ENCODE results near the gene YAP1.
"Not testable (repeated sequence)": the region's sequence is repeated elsewhere in the genome, so short reads cannot be mapped to it uniquely, and the experiment has no call there.

Gene YAP1

DNA sequence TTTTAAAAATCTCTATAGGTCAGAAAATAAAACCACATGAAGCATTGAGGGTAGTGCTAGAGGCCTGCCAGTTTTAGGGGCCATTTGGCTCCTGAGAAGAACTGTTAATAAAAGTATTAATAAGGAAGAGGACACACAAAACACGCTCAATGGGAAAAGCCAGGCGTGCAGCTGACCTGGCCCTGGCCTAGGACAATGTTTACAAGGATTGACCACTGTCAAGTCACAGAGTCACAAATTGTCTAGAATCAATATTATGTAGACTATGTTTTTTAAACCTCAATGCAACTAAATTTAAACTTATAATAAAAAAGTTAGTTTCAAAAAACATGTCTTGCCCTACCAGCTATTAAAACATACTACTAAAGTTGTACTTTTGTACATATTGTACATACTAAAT lies 89.4 kb downstream of the YAP1 start:
- no peaks in the 10 kb centered on the region for H3K4me1 ChIP-seq (ENCODE audit: low read depth, poor library complexity, severe bottlenecking)
- H3K79me2 ChIP-seq (ENCODE audit: insufficient read depth, low read depth) = no peaks in the 10 kb centered on the region

DNA sequence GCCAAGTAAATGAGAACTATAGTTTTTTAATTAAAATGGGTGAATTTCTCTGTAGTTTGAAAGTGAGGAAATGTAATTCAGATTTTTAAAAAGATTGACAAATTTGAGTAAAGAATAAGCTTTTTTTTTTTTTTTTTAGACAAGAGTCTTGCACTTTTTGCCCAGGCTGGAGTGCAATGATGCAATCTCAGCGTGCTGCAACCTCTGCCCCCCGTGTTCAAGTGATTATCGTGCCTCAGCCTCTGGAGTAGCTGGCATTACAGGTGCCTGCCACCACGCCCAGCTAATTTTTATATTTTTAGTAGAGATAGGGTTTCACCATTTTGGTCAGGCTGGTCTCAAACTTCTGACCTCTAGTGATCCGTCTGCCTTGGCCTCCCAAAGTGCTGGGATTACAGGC lies 90.1 kb downstream of the YAP1 start:
- H3K79me2 ChIP-seq (ENCODE audit: insufficient read depth, low read depth); H3K36me3 ChIP-seq (ENCODE audit: insufficient read depth); H3K4me3 ChIP-seq (IDR thresholded peaks at IDR 0.05; ENCODE audit: insufficient read depth, low read depth, low read length); H4K20me1 ChIP-seq (ENCODE audit: insufficient read depth); H3K9ac ChIP-seq; H2AFZ ChIP-seq (ENCODE audit: low read depth); H3K27me3 ChIP-seq (ENCODE audit: insufficient read depth, low read depth); H3K27ac ChIP-seq; H3K4me1 ChIP-seq (ENCODE audit: low read depth, poor library complexity, severe bottlenecking); H3K4me2 ChIP-seq: not testable (repeated sequence)

More for the DNA sequence above, 89.4 kb downstream of the YAP1 start:
- H2AFZ ChIP-seq (ENCODE audit: low read depth) = no peak overlapping the region
- H3K4me3 ChIP-seq (IDR thresholded peaks at IDR 0.05; ENCODE audit: insufficient read depth, low read depth, low read length) = no peak overlapping the region
- no peak overlapping the region for H3K4me2 ChIP-seq
- H3K27ac ChIP-seq = no peak overlapping the region
- TF ChIP-seq, protein P1, sequence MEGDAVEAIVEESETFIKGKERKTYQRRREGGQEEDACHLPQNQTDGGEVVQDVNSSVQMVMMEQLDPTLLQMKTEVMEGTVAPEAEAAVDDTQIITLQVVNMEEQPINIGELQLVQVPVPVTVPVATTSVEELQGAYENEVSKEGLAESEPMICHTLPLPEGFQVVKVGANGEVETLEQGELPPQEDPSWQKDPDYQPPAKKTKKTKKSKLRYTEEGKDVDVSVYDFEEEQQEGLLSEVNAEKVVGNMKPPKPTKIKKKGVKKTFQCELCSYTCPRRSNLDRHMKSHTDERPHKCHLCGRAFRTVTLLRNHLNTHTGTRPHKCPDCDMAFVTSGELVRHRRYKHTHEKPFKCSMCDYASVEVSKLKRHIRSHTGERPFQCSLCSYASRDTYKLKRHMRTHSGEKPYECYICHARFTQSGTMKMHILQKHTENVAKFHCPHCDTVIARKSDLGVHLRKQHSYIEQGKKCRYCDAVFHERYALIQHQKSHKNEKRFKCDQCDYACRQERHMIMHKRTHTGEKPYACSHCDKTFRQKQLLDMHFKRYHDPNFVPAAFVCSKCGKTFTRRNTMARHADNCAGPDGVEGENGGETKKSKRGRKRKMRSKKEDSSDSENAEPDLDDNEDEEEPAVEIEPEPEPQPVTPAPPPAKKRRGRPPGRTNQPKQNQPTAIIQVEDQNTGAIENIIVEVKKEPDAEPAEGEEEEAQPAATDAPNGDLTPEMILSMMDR (conservative IDR thresholded peaks at IDR 0.05; ENCODE audit: low read depth, low read length) = no peak
- no peaks in the 10 kb centered on the region for H4K20me1 ChIP-seq (ENCODE audit: insufficient read depth)
- H3K36me3 ChIP-seq (ENCODE audit: insufficient read depth) = no peaks in the 10 kb centered on the region
- H3K9ac ChIP-seq = no peak overlapping the region
- no peaks in the 10 kb centered on the region for H3K27me3 ChIP-seq (ENCODE audit: insufficient read depth, low read depth)

DNA sequence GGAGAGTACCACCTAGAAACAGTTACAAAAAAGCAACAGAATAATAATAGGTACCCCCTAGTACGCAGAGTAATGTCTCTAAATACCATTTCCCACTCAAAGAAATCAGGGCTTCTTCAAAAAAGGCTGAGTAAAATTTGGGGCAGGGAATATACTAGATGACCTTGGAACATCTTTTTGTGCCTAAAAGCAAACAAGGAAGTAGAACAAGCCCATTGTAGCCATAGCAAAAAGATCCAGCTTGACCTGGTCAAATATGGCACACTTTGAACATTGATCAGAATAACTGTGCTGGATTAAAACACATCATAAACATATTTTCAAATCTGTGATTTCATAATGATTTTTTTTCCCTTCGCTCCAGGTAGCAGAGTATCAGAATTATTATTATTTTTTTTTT lies 91.5 kb downstream of the YAP1 start:
- Histone ChIP-seq H3K4me3 (IDR thresholded peaks at IDR 0.05; ENCODE audit: insufficient read depth, low read depth, low read length) (no peak overlapping the region), H2AFZ (ENCODE audit: low read depth) (no peak overlapping the region), H3K4me1 (ENCODE audit: low read depth, poor library complexity, severe bottlenecking) (no peaks in the 10 kb centered on the region), H3K36me3 (ENCODE audit: insufficient read depth) (no peaks in the 10 kb centered on the region), H3K4me2 (no peak overlapping the region), H4K20me1 (ENCODE audit: insufficient read depth) (no peaks in the 10 kb centered on the region), H3K79me2 (ENCODE audit: insufficient read depth, low read depth) (no peaks in the 10 kb centered on the region), H3K27me3 (ENCODE audit: insufficient read depth, low read depth) (no peaks in the 10 kb centered on the region), H3K27ac (no peak overlapping the region), H3K9ac (no peak overlapping the region)
- TF ChIP-seq, protein P1 (conservative IDR thresholded peaks at IDR 0.05; ENCODE audit: low read depth, low read length) = no peak

DNA sequence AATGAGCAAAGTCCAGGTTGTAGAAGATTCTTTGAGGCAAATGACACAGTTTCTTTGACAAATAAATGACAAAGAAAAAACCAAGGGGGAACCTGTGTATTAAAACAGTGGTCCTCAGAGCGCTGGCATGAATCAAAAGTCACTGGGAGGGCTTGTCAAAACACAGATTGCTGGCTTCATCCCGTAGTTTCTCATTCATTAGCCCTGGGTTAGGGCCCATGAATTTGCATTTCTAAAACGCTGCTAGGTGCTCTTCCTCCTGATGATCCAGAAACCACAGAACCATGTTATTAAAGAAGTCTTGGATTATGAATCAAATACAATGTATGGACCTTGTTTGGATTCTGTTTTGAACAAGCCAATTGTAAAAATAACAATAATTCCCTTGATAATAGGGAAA lies 92.7 kb downstream of the YAP1 start:
- Histone ChIP-seq H4K20me1 (ENCODE audit: insufficient read depth) (no peaks in the 10 kb centered on the region), H3K27ac (no peak overlapping the region), H3K79me2 (ENCODE audit: insufficient read depth, low read depth) (no peaks in the 10 kb centered on the region), H3K4me3 (IDR thresholded peaks at IDR 0.05; ENCODE audit: insufficient read depth, low read depth, low read length) (no peak overlapping the region), H3K9ac (no peak overlapping the region), H2AFZ (ENCODE audit: low read depth) (no peak overlapping the region), H3K36me3 (ENCODE audit: insufficient read depth) (no peaks in the 10 kb centered on the region), H3K4me2 (no peak overlapping the region), H3K4me1 (ENCODE audit: low read depth, poor library complexity, severe bottlenecking) (no peaks in the 10 kb centered on the region), H3K27me3 (ENCODE audit: insufficient read depth, low read depth) (no peaks in the 10 kb centered on the region)
- TF ChIP-seq, protein P1 (conservative IDR thresholded peaks at IDR 0.05; ENCODE audit: low read depth, low read length) = no peak

DNA sequence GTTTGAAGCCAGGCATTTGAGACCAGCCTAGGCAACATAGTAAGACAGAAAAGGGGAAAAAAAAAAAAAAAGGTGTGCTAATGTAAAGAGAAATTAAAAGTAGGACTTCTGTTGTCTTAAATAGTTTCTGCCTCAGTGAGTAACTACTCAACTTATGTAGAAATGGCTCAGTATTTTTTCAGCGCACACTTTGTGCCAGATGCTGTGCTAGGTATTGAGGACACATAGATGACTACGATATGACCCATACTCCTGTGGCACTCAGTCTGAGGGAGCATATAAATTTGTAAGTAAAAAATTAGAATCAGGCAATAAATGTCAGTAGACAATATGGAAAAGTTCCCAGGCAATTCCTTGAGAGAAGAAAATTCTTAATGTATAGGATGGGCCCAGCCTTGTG lies 93.9 kb downstream of the YAP1 start:
- Histone ChIP-seq H3K4me1 (ENCODE audit: low read depth, poor library complexity, severe bottlenecking) (no peaks in the 10 kb centered on the region), H4K20me1 (ENCODE audit: insufficient read depth) (no peaks in the 10 kb centered on the region), H3K27me3 (ENCODE audit: insufficient read depth, low read depth) (no peaks in the 10 kb centered on the region), H3K79me2 (ENCODE audit: insufficient read depth, low read depth) (no peaks in the 10 kb centered on the region), H3K4me2 (no peak overlapping the region), H3K9ac (no peak overlapping the region), H3K27ac (no peak overlapping the region), H2AFZ (ENCODE audit: low read depth) (no peak overlapping the region), H3K4me3 (IDR thresholded peaks at IDR 0.05; ENCODE audit: insufficient read depth, low read depth, low read length) (no peak overlapping the region), H3K36me3 (ENCODE audit: insufficient read depth) (no peaks in the 10 kb centered on the region)
- TF ChIP-seq, protein P1 (conservative IDR thresholded peaks at IDR 0.05; ENCODE audit: low read depth, low read length) = no peak

All from KMS-11 (cell line).